Neural progenitor cell (in vitro differentiated cells): ENCODE data around the gene ANKRD34A. TPM values are rescaled to one million over a fixed set of nuclear protein-coding genes. Genes with fewer than 3 reads are reported as not detected.

Experiments used
- DNase-seq: peaks from one replicate; pipeline ENCODE4 v3.0.0-alpha.2; 2016; ENCODE audit warnings: low spot score
- H2AFZ ChIP-seq: fragments of 200-600 bp; sonication (generic); replicated peaks from 2 replicates; pipeline ENCODE4 v1.6.1; 2016; ENCODE audit warnings: antibody characterized with exemption
- H3F3A ChIP-seq: fragments of 200-600 bp; sonication (generic); 2 replicates; pipeline ENCODE4 v1.6.1; 2016; ENCODE audit warnings: antibody characterized with exemption, low read depth
- H3K27ac ChIP-seq: fragments of 200-600 bp; sonication (generic); 2 replicates; pipeline ENCODE4 v1.5.1; 2016; ENCODE audit warnings: mild to moderate bottlenecking
- H3K27me3 ChIP-seq: fragments of 200-600 bp; sonication (generic); 2 replicates; pipeline ENCODE4 v1.6.1; 2016; ENCODE audit warnings: mild to moderate bottlenecking, moderate library complexity
- H3K36me3 ChIP-seq: fragments of 200-600 bp; sonication (generic); 2 replicates; pipeline ENCODE4 v1.5.1; 2016
- H3K4me1 ChIP-seq: fragments of 200-600 bp; sonication (generic); 2 replicates; pipeline ENCODE4 v1.6.1; 2016; ENCODE audit warnings: mixed run types
- H3K4me2 ChIP-seq: fragments of 200-600 bp; sonication (generic); 2 replicates; pipeline ENCODE4 v1.6.1; 2016
- H3K4me3 ChIP-seq: fragments of 200-600 bp; sonication (generic); 2 replicates; pipeline ENCODE4 v1.5.1; 2016
- H3K79me2 ChIP-seq: fragments of 200-600 bp; sonication (generic); 2 replicates; pipeline ENCODE4 v1.6.1; 2016; ENCODE audit warnings: low read depth
- H3K9ac ChIP-seq: fragments of 200-600 bp; sonication (generic); 2 replicates; pipeline ENCODE4 v1.6.1; 2016
- H3K9me3 ChIP-seq: fragments of 200-600 bp; sonication (generic); 2 replicates; pipeline ENCODE4 v1.5.1; 2016; ENCODE audit warnings: low read depth
- H4K20me1 ChIP-seq: fragments of 200-600 bp; sonication (generic); 2 replicates; pipeline ENCODE4 v1.6.1; 2016; ENCODE audit warnings: low read depth
- H3K27ac Mint-ChIP-seq: 3 replicates; pipeline ENCODE4 v1.8.0; 2021; ENCODE audit warnings: mixed read lengths
- H3K27me3 Mint-ChIP-seq: 2 replicates; pipeline ENCODE4 v1.8.0; 2022; ENCODE audit warnings: low read depth, mild to moderate bottlenecking, inconsistent platforms, moderate library complexity, mixed read lengths; ENCODE audit not compliant: insufficient read depth
- H3K36me3 Mint-ChIP-seq: 3 replicates; pipeline ENCODE4 v1.8.0; 2021; ENCODE audit warnings: mixed read lengths
- H3K4me1 Mint-ChIP-seq: 3 replicates; pipeline ENCODE4 v1.8.0; 2021; ENCODE audit warnings: mixed read lengths
- H3K4me3 Mint-ChIP-seq: 3 replicates; pipeline ENCODE4 v1.8.0; 2021; ENCODE audit warnings: mild to moderate bottlenecking, moderate library complexity, mixed read lengths
- H3K9me3 Mint-ChIP-seq: 3 replicates; pipeline ENCODE4 v1.8.0; 2020; ENCODE audit warnings: mixed read lengths
- EZH2 ChIP-seq: fragments of 200-600 bp; sonication (generic); IDR thresholded peaks from 2 replicates; pipeline ENCODE4 v1.6.1; 2017; ENCODE audit warnings: antibody characterized with exemption, mild to moderate bottlenecking, moderate library complexity
- EZH2phosphoT487 ChIP-seq: fragments of 200-600 bp; sonication (generic); IDR thresholded peaks from 2 replicates; pipeline ENCODE4 v1.6.1; 2017; ENCODE audit warnings: antibody characterized with exemption
- total RNA-seq: library from RNA; depleted of rRNA; stranded (reverse); fragments of >200 nt; gene quantifications from 2 replicates; pipeline ENCODE4 v1.2.3, GENCODE V29; 2015; ENCODE audit warnings: low replicate concordance
- TF ChIP-seq, protein P1 (sequence below): fragments of 200-600 bp; sonication (generic); IDR thresholded peaks from 2 replicates; pipeline ENCODE4 v1.5.1; 2017; ENCODE audit warnings: antibody characterized with exemption, mild to moderate bottlenecking

The ANKRD34A gene
- total RNA-seq, 1 donor from 2014 or later, result 0.06 TPM

DNA sequence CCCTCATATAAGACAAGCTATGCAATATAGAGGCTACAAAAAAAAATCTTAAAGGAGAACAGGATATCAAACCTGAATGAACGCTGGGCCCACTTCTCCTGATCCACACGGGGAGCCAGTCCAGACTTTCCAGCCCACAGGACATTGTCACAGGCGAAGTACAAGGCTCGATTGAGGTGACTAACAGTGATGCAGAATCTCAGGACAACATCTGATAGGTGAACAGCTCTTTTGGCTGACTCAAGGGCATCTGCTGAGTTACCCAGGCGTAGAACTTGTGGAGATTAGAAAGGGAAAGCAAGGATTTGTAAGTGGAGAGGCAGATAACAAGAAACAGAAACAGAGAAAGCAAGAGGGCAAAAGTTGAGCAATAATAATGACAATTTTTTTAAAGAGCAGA is 47.6 kb downstream of the ANKRD34A start:
- H4K20me1 ChIP-seq, result no peaks in the 10 kb centered on the region
- H3K36me3 ChIP-seq, result no peaks in the 10 kb centered on the region
- no peak overlapping the region for H3K27ac ChIP-seq
- Mint-ChIP-seq H3K27ac (no peak overlapping the region), H3K4me1 (peaks cover 27% of the 10 kb centered on the region), H3K9me3 (no peaks in the 10 kb centered on the region), H3K36me3 (peaks cover 13% of the 10 kb centered on the region), H3K27me3 (no peaks in the 10 kb centered on the region), H3K4me3 (peak overlapping the region; percentile 96)
- H3K4me2 ChIP-seq, result no peak overlapping the region
- no peak for DNase-seq
- H3K9ac ChIP-seq, result no peak overlapping the region
- H3K9me3 ChIP-seq, result no peaks in the 10 kb centered on the region
- H3K79me2 ChIP-seq, result no peaks in the 10 kb centered on the region
- H3K4me3 ChIP-seq, result no peak overlapping the region
- H3F3A ChIP-seq, result peaks cover 23% of the 10 kb centered on the region
- TF ChIP-seq, protein P1, sequence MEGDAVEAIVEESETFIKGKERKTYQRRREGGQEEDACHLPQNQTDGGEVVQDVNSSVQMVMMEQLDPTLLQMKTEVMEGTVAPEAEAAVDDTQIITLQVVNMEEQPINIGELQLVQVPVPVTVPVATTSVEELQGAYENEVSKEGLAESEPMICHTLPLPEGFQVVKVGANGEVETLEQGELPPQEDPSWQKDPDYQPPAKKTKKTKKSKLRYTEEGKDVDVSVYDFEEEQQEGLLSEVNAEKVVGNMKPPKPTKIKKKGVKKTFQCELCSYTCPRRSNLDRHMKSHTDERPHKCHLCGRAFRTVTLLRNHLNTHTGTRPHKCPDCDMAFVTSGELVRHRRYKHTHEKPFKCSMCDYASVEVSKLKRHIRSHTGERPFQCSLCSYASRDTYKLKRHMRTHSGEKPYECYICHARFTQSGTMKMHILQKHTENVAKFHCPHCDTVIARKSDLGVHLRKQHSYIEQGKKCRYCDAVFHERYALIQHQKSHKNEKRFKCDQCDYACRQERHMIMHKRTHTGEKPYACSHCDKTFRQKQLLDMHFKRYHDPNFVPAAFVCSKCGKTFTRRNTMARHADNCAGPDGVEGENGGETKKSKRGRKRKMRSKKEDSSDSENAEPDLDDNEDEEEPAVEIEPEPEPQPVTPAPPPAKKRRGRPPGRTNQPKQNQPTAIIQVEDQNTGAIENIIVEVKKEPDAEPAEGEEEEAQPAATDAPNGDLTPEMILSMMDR, result no peak
- TF ChIP-seq EZH2phosphoT487 (no peak), EZH2 (no peak)
- H3K27me3 ChIP-seq, result peaks cover 13% of the 10 kb centered on the region
- H2AFZ ChIP-seq, result no peak overlapping the region
- peaks cover 6% of the 10 kb centered on the region for H3K4me1 ChIP-seq

DNA sequence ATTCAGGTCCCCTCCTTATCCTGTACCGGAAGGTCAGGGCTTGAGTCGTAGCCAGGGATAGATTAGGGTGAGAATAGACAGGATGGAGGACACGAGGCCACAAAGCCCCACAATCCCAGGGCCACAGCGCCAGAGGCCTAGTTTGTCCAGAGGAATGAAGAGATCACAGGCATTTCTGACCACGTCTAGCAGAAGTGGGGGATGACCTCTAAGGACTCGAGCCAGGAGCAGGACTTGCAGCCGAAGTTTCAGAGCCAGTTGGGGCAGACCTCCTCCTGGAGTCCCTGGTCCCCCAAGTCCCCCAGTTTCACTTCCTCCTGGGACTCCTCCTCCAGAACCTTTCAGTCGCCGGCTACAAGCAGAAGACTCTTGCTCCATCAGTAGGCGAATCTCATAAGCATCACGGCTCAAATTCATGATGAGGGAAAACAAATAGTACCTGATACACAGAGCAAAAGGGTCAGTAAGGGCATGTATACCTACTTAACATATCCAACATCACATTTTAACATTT is 52.2 kb downstream of the ANKRD34A start:
- peaks cover 2% of the 10 kb centered on the region for H3K27me3 Mint-ChIP-seq
- H3K79me2 ChIP-seq, result no peaks in the 10 kb centered on the region
- H3K36me3 ChIP-seq, result no peaks in the 10 kb centered on the region
- peaks cover 13% of the 10 kb centered on the region for H3K36me3 Mint-ChIP-seq
- no peaks in the 10 kb centered on the region for H4K20me1 ChIP-seq
- no peaks in the 10 kb centered on the region for H3K4me1 ChIP-seq
- no peaks in the 10 kb centered on the region for H3F3A ChIP-seq
- peaks cover 12% of the 10 kb centered on the region for H3K4me1 Mint-ChIP-seq
- H3K9me3 ChIP-seq, result no peaks in the 10 kb centered on the region
- no peak for DNase-seq
- TF ChIP-seq EZH2, result no peak
- TF ChIP-seq EZH2phosphoT487, result no peak
- TF ChIP-seq, protein P1, result no peak
- no peaks in the 10 kb centered on the region for H3K9me3 Mint-ChIP-seq
- H2AFZ ChIP-seq, result no peak overlapping the region
- H3K9ac ChIP-seq, result no peak overlapping the region
- no peak overlapping the region for H3K27ac ChIP-seq
- H3K27me3 ChIP-seq, result no peaks in the 10 kb centered on the region
- no peak overlapping the region for H3K27ac Mint-ChIP-seq
- no peak overlapping the region for H3K4me3 ChIP-seq
- H3K4me3 Mint-ChIP-seq, result no peak overlapping the region
- no peak overlapping the region for H3K4me2 ChIP-seq

Other genes with a start within 250 kb of the ANKRD34A start
- not detected in 2 replicates for gene CD160, start 245.1 kb downstream of the ANKRD34A start, total RNA-seq
- gene RNF115, start 140.5 kb downstream of the ANKRD34A start, total RNA-seq, result 9.7 and 12.9 TPM in 2 replicates
- gene POLR3C, start 140.4 kb downstream of the ANKRD34A start, total RNA-seq, result 15.6 and 29.5 TPM in 2 replicates
- 5.9 and 11.9 TPM in 2 replicates for gene NUDT17, start 118.9 kb downstream of the ANKRD34A start, total RNA-seq
- 15.7 and 33.7 TPM in 2 replicates for gene PIAS3, start 105.5 kb downstream of the ANKRD34A start, total RNA-seq
- 1.1 and 1.9 TPM in 2 replicates for gene ANKRD35, start 78.7 kb downstream of the ANKRD34A start, total RNA-seq
- gene ITGA10, start 54.5 kb downstream of the ANKRD34A start, total RNA-seq, result 0.06 and 0.15 TPM in 2 replicates
- gene PEX11B, start 45.9 kb downstream of the ANKRD34A start, total RNA-seq, result 15.0 and 16.6 TPM in 2 replicates
- 242 and 320 TPM in 2 replicates for gene RBM8A, start 37.1 kb downstream of the ANKRD34A start, total RNA-seq
- gene LIX1L, start 6.6 kb downstream of the ANKRD34A start, total RNA-seq, result 12.5 and 13.6 TPM in 2 replicates
- 11.1 and 12.0 TPM in 2 replicates for gene POLR3GL, start 115 bp upstream of the ANKRD34A start, total RNA-seq
- 177 and 213 TPM in 2 replicates for gene TXNIP, start 32.0 kb upstream of the ANKRD34A start, total RNA-seq
- gene HJV, start 57.2 kb upstream of the ANKRD34A start, total RNA-seq, result not detected in 2 replicates
- gene NBPF10, start 180.2 kb upstream of the ANKRD34A start, total RNA-seq, result 0.71 TPM in 2 replicates